KBM-7 (cell line): ENCODE measurements around the gene MRAP2.
"Not testable (repeated sequence)": the region's sequence is repeated elsewhere in the genome, so short reads cannot be mapped to it uniquely, and the experiment has no call there.

Experiments
- DNase-seq: peaks from one replicate; pipeline ENCODE4 v3.0.0-alpha.2; 2015
- in situ Hi-C: fragments of 300-500 bp; cut with MboI; formaldehyde crosslinking; loops from 2 replicates; pipeline ENCODE4 v1.14.3; 2020; ENCODE audit warnings: low sequenced_read_pairs, low pct_unique_long_range_greater_than_20kb, mixed read lengths

The MRAP2 gene

DNA sequence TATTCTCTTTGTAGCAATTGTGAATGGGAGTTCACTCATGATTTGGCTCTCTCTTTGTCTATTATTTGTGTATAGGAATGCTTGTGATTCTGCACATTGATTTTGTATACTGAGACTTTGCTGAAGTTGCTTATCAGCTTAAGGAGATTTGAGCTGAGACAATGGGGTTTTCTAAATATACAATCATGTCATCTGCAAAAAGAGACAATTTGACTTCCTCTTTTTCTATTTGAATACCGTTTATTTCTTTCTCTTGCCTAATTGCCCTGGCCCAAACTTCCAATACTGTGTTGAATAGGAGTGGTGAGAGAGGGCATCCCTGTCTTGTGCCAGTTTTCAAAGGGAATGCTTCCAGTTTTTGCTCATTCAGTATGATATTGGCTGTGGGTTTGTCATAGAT is 77.8 kb downstream of the MRAP2 start:
- in situ Hi-C loops = not testable (repeated sequence)
- peak; percentile 54 for DNase-seq

DNA sequence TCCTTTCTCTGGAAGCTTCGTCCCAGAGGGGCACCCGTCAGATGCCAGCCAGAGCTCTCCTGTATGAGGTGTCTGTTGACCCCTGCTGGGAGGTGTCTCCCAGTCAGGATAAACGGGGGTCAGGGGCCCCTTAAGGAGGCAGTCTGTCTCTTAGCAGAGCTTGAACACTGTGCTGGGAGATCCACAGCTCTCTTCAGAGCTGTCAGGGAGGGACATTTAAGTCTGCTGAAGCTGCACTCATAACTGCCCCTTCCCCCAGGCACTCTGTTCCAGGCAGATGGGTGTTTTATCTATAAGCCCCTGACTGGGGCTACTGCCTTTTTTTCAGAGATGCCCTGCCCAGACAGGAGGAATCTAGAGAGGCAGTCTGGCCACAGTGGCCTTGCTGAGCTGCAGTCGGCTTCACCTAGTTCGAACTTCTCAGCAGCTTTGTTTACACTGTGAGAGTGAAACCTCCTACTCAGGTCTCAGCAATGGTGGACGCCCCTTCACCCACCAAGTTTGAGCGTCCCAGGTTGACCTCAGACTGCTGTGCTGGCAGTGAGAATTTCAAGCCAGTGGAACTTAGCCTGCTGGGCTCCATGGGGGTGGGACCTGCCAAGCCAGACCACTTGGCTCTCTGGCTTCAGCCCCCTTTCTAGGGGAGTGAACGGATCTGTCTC is 81.5 kb downstream of the MRAP2 start:
- in situ Hi-C loops, DNase-seq: not testable (repeated sequence)

- in situ Hi-C loops = no loop called here
- no peak for DNase-seq
These were observed 84.6 kb downstream of the MRAP2 start for GRCh38 chr6:84118191-84118590.

GRCh38 chr6:84119277-84119676 is 85.7 kb downstream of the MRAP2 start:
- in situ Hi-C loops = no loop called here
- DNase-seq = no peak

DNA sequence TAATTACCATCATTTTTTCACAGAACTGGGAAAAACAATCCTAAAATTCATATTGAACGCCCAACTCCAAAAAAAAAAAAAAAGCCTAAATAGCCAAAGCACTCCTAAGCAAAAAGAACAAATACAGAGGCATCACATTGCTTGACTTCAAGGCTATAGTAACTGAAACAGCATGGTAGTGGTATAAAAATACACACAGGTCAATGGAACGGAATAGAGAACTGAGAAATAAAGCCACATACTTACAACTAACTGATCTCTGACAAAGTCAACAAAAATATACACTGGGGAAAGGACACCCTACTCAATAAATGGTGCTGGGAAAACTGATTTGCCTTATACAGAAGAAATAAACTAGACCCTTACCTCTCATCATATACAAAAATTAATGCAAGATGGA is 89.6 kb downstream of the MRAP2 start:
- no peak for DNase-seq
- in situ Hi-C loops = no loop called here

DNA sequence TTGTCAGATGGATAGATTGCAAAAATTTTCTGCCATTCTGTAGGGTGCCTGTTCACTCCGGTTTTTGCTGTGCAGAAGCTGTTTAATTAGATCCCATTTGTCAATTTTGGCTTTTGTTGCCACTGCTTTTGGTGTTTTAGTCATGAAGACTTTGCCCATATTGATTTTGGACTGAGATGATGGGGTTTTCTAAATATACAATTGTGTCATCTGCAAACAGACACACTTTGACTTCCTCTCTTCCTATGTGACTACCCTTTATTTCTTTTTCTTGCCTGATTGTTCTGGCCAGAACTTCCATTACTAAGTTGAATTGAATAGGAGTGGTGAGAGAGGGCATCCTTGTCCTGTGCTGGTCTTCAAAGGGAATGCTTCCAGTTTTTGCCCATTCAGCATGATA is 96.0 kb downstream of the MRAP2 start:
- in situ Hi-C loops, DNase-seq: not testable (repeated sequence)

DNA sequence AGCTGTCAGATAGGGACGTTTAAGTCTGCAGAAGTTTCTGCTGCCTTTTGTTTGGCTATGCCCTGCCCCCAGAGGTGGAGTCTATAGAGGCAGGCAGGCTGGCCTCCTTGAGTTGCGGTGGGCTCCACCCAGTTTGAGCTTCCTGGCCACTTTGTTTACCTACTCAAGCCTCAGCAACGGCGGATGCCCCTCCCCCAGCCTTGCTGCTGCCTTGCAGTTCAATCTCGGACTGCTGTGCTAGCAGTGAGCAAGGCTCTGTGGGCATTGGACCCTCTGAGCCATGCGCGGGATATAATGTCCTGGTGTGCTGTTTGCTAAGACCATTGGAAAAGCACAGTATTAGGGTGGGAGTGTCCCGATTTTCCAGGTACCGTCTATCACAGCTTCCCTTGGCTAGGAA is 99.8 kb downstream of the MRAP2 start:
- in situ Hi-C loops, DNase-seq: not testable (repeated sequence)

- in situ Hi-C loops = no loop called here
- DNase-seq = no peak
These were observed 101.7 kb downstream of the MRAP2 start for GRCh38 chr6:84135291-84135690.

DNA sequence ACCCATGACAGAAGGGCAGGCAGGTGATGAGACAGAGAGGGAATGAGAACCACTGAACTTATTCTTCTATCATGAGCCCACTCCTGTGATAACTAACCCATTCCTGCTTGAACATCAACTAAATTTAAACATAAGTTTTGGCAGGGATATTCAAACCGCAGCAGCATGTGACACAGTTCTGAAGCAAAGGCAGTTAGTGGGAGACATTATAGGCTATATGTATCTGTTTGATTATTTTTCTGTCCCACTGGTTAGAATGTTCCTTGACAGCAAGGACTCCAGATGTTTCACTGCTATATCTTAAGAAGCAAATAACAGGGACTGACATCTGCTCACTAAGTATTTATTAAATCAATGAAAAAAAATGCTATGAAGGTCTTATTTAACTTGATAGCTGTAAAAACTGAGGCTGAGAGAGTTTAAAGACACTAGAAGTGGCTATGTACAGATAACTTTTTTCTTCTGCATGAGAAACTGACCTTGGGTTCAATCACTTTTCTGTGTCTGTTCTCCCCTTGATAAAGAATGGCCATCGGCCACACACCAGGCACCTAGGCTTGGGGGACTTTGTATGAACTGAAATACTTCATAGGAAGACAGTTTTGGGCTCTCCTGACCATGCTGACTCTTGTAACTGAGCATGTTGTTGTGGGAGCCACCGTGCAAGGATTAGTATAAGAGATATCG is 102.9 kb downstream of the MRAP2 start:
- DNase-seq = no peak
- in situ Hi-C loops = no loop called here

DNA sequence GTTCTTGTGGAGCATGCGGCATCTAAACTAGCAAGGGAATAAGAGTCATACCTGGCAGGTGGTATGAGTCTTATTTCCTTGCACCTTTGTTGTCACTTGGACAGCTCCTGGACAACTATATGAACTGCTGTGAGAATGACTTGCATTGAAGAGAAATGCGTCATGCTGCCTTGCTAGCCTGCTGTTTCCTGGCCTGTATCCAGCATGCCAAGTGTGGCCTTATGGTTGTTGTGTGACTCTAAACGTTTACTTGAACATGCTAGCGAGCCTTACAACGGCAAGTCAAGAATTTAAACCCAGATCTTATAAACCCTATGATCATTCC is 103.4 kb downstream of the MRAP2 start:
- no peak for DNase-seq
- in situ Hi-C loops = no loop called here

DNA sequence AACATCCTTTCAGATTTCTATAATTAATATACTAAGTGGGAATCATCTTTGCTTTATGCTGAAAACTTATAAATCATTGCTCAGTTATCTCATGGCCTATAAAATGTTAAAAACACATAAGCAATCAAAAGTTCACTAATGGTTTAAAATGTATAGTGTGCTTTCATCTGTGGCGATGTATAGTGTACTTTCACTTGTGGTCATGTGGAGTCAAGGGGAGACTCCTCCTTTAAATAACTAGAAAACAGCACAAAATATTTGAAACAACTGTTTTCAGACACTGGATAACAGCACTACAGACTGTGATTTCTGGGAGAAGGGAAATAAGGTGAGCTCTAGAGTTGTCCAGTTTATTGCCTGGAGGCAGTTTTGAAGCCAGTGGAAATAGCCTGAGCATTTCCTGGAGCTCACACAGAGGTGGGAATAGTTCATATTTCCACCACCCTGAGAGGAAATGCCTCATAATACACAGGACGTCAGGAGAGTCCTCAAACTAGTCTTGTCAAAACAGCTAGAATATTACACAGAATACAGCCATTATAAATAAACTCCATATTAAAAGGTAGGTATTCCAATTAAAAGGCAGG is 104.5 kb downstream of the MRAP2 start:
- no peak for DNase-seq
- in situ Hi-C loops = no loop called here

- DNase-seq = no peak
- in situ Hi-C loops = no loop called here
These were observed 105.7 kb downstream of the MRAP2 start for GRCh38 chr6:84139311-84139710.
